HG03135 (cell line): ENCODE measurements around the gene KIF17.

ENCODE experiments used
- ATAC-seq: cut with Tn5 transposase; IDR thresholded peaks from one replicate; pipeline ENCODE4 v1.9.1; 2021; ENCODE audit warnings: mild to moderate bottlenecking, moderate library complexity; ENCODE audit not compliant: unreplicated experiment

Gene KIF17

GRCh38 chr1:20633190-20634064 lies 84.4 kb downstream of the KIF17 start, which contains the start of gene PINK1:
TSS of gene PINK1 (plus strand) at chr1:20633458. CDS start at chr1:20633549, 91 bp downstream.
- ATAC-seq: no peak

GRCh38 chr1:20632386-20632785 lies 85.4 kb downstream of the KIF17 start:
- ATAC-seq: no peak

GRCh38 chr1:20630729-20631128 lies 87.1 kb downstream of the KIF17 start:
- ATAC-seq: no peak

GRCh38 chr1:20626524-20626923 lies 91.3 kb downstream of the KIF17 start:
- ATAC-seq: no peak

GRCh38 chr1:20626098-20626427 lies 91.7 kb downstream of the KIF17 start:
- no peak for ATAC-seq

- no peak for ATAC-seq
Observed at GRCh38 chr1:20625176-20626097, 92.4 kb downstream of the KIF17 start.

- ATAC-seq: no peak
Observed at GRCh38 chr1:20624709-20625108, 93.1 kb downstream of the KIF17 start.

- ATAC-seq: no peak
Observed at GRCh38 chr1:20621012-20621411, 96.8 kb downstream of the KIF17 start.

- ATAC-seq: no peak
Observed at GRCh38 chr1:20619999-20620398, 97.8 kb downstream of the KIF17 start.

- ATAC-seq: no peak
Observed at GRCh38 chr1:20618550-20618949, 99.3 kb downstream of the KIF17 start.

GRCh38 chr1:20616847-20617487 lies 100.8 kb downstream of the KIF17 start:
- no peak for ATAC-seq

- no peak for ATAC-seq
Observed at GRCh38 chr1:20615946-20616846, 101.6 kb downstream of the KIF17 start.

- no peak for ATAC-seq
Observed at GRCh38 chr1:20614131-20614579, 103.7 kb downstream of the KIF17 start.
